ENCODE data around the gene RIMBP2.

Gene RIMBP2

GRCh38 chr12:130460611-130461446 is 255.3 kb downstream of the RIMBP2 start:
- Histone ChIP-seq H3K4me3 (ENCODE audit: low read depth, low read length) (no peak overlapping the region), H3K4me1 (ENCODE audit: control insufficient read depth, insufficient read depth, low read length) (no peaks in the 10 kb centered on the region), H3K36me3 (ENCODE audit: control insufficient read depth in 2 of 2, insufficient read depth in 1 of 2, low read length in 2 of 2) (no peaks in the 10 kb centered on the region), H3K9me3 (ENCODE audit: control insufficient read depth, insufficient read depth, low read depth, low read length) (no peaks in the 10 kb centered on the region), H3K27ac (ENCODE audit: extremely low read depth, low read depth, low read length) (no peak overlapping the region)
- ChIA-PET POLR2A (no interaction called here), CTCF (interaction anchor here (0.7 to 0.9 kb wide), 2 partner anchors 28 to 83 kb away, joined by 3 to 4 read pairs; no protein-coding TSS in a partner anchor)
- TF ChIP-seq ZSCAN23 (tag by site-specific recombination; IDR thresholded peaks at IDR 0.05) (no peak), TCF7L2 (IDR thresholded peaks at IDR 0.05; ENCODE audit: borderline replicate concordance, low read depth, low read length) (no peak), ZNF596 (tag by site-specific recombination; IDR thresholded peaks at IDR 0.05) (no peak), ZNF785 (tag by site-specific recombination; IDR thresholded peaks at IDR 0.05) (no peak), ZNF549 (tag by site-specific recombination; IDR thresholded peaks at IDR 0.05) (no peak), ZNF223 (tag by site-specific recombination; IDR thresholded peaks at IDR 0.05) (no peak), ZNF292 (tag by site-specific recombination; IDR thresholded peaks at IDR 0.05; ENCODE audit: borderline replicate concordance, low read depth) (no peak)

DNA sequence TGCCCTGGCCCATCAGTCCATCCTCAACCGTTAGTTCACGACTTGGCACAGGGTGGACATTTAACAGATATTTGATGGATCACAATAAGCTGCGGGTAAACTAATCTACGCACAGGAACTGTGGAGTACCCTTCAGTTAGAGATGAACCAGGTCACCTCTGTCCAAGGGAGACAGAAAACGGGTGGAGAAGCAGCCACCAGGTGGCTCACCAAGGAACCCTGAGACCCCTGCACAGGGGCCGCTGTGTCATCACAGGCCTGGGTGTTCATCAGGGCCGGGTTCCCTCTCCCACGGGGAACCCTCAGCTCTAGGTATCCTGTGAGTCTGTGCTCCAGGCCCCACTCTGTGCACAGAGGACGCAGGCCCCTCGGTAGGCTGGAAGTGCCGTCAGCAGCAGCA is 256.2 kb downstream of the RIMBP2 start:
- TF ChIP-seq, protein P1, sequence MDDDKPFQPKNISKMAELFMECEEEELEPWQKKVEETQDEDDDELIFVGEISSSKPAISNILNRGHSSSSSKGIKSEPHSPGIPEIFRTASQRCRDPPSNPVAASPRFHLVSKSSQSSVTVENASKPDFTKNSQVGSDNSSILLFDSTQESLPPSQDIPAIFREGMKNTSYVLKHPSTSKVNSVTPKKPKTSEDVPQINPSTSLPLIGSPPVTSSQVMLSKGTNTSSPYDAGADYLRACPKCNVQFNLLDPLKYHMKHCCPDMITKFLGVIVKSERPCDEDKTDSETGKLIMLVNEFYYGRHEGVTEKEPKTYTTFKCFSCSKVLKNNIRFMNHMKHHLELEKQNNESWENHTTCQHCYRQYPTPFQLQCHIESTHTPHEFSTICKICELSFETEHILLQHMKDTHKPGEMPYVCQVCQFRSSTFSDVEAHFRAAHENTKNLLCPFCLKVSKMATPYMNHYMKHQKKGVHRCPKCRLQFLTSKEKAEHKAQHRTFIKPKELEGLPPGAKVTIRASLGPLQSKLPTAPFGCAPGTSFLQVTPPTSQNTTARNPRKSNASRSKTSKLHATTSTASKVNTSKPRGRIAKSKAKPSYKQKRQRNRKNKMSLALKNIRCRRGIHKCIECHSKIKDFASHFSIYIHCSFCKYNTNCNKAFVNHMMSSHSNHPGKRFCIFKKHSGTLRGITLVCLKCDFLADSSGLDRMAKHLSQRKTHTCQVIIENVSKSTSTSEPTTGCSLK (tag by site-specific recombination; IDR thresholded peaks at IDR 0.05) = no peak
- TF ChIP-seq ZNF311 (tag by site-specific recombination; IDR thresholded peaks at IDR 0.05; ENCODE audit: borderline replicate concordance) (no peak), ZNF140 (tag by site-specific recombination; IDR thresholded peaks at IDR 0.05) (no peak), ZNF530 (tag by site-specific recombination; IDR thresholded peaks at IDR 0.05; ENCODE audit: low read depth) (no peak), ZNF571 (tag by site-specific recombination; IDR thresholded peaks at IDR 0.05) (no peak), GLIS1 (tag by site-specific recombination; IDR thresholded peaks at IDR 0.05) (no peak)
- POLR2A ChIA-PET = no interaction called here
- CTCF ChIA-PET = interaction anchor here (0.7 to 0.9 kb wide), 2 partner anchors 29 to 82 kb away, joined by 3 to 4 read pairs; no protein-coding TSS in a partner anchor
- no peak overlapping the region for H3K4me3 ChIP-seq (ENCODE audit: low read depth, low read length)
- no peak overlapping the region for H3K27ac ChIP-seq (ENCODE audit: extremely low read depth, low read depth, low read length)
- no peaks in the 10 kb centered on the region for H3K36me3 ChIP-seq (ENCODE audit: control insufficient read depth in 2 of 2, insufficient read depth in 1 of 2, low read length in 2 of 2)
- no peaks in the 10 kb centered on the region for H3K4me1 ChIP-seq (ENCODE audit: control insufficient read depth, insufficient read depth, low read length)
- H3K9me3 ChIP-seq (ENCODE audit: control insufficient read depth, insufficient read depth, low read depth, low read length) = no peaks in the 10 kb centered on the region

DNA sequence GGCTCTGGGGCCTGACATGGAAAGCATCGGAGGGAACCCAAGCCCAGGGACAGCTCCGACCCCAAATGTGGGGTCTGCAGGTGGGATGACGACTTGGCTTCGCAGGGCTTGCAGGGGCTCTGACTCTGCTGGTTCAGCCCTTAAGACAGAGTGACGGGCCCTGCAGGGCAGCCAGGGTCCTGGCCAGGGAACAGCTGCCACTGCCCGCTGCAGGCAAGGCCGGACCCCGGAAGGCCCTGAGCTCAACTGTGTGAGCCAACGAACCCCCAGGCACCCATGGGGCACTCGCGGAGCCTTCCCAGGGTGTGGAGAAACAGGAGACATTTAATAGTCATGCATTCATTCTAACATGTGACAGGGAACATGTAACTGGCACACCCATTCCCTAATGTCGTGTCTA is 257.8 kb downstream of the RIMBP2 start:
- POLR2A ChIA-PET = no interaction called here
- Histone ChIP-seq H3K9me3 (ENCODE audit: control insufficient read depth, insufficient read depth, low read depth, low read length) (no peaks in the 10 kb centered on the region), H3K27ac (ENCODE audit: extremely low read depth, low read depth, low read length) (no peak overlapping the region)

More for the DNA sequence above, 257.8 kb downstream of the RIMBP2 start:
- CTCF ChIA-PET = interaction anchor here (0.7 to 1.2 kb wide), 3 partner anchors 8 to 289 kb away, joined by 3 to 4 read pairs (median 3); no protein-coding TSS in a partner anchor
- H3K4me1 ChIP-seq (ENCODE audit: control insufficient read depth, insufficient read depth, low read length) = no peaks in the 10 kb centered on the region
- H3K4me3 ChIP-seq (ENCODE audit: low read depth, low read length) = no peak overlapping the region
- H3K36me3 ChIP-seq (ENCODE audit: control insufficient read depth in 2 of 2, insufficient read depth in 1 of 2, low read length in 2 of 2) = no peaks in the 10 kb centered on the region
- TF ChIP-seq ZNF404 (tag by site-specific recombination; IDR thresholded peaks at IDR 0.05) = no peak
- no peak for TF ChIP-seq ZNF335 (tag by site-specific recombination; conservative IDR thresholded peaks at IDR 0.05)
- TF ChIP-seq ZNF2 (tag by site-specific recombination; IDR thresholded peaks at IDR 0.05) = no peak
- TF ChIP-seq ZNF433 (tag by site-specific recombination; IDR thresholded peaks at IDR 0.05; ENCODE audit: low read depth) = no peak
- TF ChIP-seq, protein P2, sequence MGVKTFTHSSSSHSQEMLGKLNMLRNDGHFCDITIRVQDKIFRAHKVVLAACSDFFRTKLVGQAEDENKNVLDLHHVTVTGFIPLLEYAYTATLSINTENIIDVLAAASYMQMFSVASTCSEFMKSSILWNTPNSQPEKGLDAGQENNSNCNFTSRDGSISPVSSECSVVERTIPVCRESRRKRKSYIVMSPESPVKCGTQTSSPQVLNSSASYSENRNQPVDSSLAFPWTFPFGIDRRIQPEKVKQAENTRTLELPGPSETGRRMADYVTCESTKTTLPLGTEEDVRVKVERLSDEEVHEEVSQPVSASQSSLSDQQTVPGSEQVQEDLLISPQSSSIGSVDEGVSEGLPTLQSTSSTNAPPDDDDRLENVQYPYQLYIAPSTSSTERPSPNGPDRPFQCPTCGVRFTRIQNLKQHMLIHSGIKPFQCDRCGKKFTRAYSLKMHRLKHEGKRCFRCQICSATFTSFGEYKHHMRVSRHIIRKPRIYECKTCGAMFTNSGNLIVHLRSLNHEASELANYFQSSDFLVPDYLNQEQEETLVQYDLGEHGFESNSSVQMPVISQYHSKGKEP (tag by site-specific recombination; IDR thresholded peaks at IDR 0.05) = no peak
- TF ChIP-seq ZBTB49 (tag by site-specific recombination; IDR thresholded peaks at IDR 0.05; ENCODE audit: low read depth) = no peak
- no peak for TF ChIP-seq ZBTB48 (tag by site-specific recombination; IDR thresholded peaks at IDR 0.05)
- no peak for TF ChIP-seq KLF16 (tag by site-specific recombination; IDR thresholded peaks at IDR 0.05)
- TF ChIP-seq ZNF558 (tag by site-specific recombination; IDR thresholded peaks at IDR 0.05) = no peak
- TF ChIP-seq ZNF48 (tag by site-specific recombination; IDR thresholded peaks at IDR 0.05) = no peak
- no peak for TF ChIP-seq TCF7L2 (IDR thresholded peaks at IDR 0.05; ENCODE audit: borderline replicate concordance, low read depth, low read length)
- TF ChIP-seq ZNF510 (tag by site-specific recombination; IDR thresholded peaks at IDR 0.05; ENCODE audit: insufficient replicate concordance) = no peak
- TF ChIP-seq ZNF423 (tag by site-specific recombination; IDR thresholded peaks at IDR 0.05) = no peak
- no peak for TF ChIP-seq ZNF169 (tag by site-specific recombination; IDR thresholded peaks at IDR 0.05)

Measured in HEK293 (cell line).